CMK (cell line): Measurements from ENCODE around the gene NLN.
"Not testable (repeated sequence)": the region's sequence is repeated elsewhere in the genome, so short reads cannot be mapped to it uniquely, and the experiment has no call there.

Experiments used
- DNase-seq: peaks from one replicate; pipeline ENCODE4 v3.0.0-alpha.2; 2010; ENCODE audit warnings: low read depth

Gene NLN

DNA sequence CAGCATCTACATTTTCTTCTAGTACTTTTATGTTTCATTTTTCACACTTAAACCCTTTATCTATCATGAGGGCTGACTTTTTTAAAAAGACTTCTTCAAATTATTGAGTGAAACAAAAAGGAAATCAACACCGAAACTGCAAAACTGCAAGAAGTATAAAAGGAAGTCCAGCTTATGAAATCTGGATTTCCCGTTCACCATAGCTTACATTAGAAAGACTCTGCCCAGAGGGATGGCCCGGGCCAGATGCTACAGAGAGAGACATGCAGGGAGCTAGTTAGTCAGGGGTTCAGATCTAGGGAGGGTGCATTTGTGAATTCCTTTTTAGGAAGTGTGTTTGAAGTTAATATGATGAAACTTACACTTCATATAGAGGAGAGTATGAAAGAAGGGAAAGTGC is 10.0 kb downstream of the NLN start:
- not testable (repeated sequence) for DNase-seq

DNA sequence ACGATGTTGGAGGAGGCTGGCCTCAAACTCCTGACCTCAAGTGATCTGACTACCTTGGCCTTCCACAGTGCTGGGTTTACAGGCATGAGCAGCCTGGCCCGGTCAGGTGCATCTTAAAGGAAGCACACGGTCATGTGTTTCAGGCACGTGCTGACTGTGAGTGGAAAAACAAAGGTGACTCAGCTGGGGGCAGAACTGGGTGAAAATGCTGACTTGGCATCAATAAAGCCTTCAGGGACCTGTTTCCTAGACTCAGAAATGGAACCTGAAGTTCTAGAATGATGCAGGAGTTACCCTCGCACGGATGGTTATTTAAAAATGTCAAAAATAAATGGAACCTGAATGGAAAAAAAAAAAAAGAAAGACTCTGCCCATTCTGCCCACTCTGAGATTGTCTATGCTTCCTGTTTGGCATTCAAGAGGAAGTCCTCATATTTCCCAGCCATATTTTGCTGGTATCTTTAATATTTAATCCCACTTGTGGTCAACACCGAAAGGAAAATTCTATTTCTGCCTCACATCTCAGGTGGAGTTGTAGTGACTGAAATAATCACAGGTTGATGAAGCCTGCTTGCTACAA is 12.3 kb downstream of the NLN start:
- DNase-seq: not testable (repeated sequence)

DNA sequence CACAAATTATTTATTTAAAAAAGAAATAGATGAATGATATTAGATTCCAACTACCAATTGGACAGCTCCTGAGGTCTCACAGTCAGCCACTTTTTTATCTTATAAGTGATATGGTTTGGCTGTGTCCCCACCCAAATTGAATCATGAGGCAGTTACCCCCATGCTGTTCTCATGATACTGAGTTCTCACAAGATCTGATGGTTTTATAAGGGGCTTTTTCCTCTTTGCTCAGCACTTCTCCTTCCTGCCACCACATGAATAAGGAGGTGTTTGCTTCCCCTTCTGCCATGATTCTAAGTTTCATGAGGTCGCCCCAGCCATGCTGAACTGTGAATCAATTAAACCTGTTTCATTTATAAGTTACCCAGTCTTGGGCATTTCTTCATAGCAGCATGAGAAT is 12.9 kb downstream of the NLN start:
- no peak for DNase-seq

DNA sequence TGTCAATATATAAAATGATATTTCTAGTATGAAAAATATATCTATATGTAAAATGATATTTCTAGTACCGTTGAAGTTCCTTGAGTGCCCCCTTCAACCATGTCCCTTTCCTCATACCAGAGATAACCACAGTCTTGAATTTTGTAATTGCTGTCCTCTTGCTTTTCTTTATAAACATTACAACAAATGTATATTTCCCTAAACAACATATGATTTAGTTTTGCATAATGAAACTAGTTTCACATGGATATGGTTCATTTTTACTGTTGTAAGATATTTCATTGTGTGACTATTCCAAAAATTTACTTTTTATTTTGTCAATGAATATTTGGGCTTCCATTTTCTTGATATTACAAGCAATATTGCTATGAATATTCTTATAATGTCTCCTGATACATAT is 14.0 kb downstream of the NLN start:
- DNase-seq: no peak

- DNase-seq: no peak
Measured at GRCh38 chr5:65737842-65738241, 15.8 kb downstream of the NLN start.

- no peak for DNase-seq
Measured at GRCh38 chr5:65738305-65738704, 16.3 kb downstream of the NLN start.

GRCh38 chr5:65739162-65739561 is 17.2 kb downstream of the NLN start:
- no peak for DNase-seq

GRCh38 chr5:65742565-65743231 is 20.7 kb downstream of the NLN start:
- no peak for DNase-seq

- no peak for DNase-seq
Measured at GRCh38 chr5:65749221-65749844, 27.3 kb downstream of the NLN start.

DNA sequence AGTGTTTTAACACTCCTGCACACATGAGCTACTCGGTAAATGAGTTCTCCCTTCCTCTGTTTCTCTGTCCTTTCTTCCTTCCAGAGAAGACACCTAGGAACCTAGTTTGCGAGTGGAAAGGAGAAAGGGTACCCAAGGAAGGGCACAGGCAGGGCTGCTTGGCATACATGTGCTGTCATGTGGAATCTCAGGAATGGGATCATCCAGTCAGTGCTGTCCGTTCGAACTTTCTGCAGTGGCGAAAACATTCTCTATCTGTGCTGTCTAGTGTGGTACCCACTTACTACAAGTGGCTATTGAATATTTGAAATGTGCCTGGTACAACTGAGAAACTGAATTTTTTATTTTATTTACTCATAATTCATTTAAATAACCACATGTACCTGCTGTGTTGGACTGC is 28.0 kb downstream of the NLN start:
- DNase-seq: no peak

DNA sequence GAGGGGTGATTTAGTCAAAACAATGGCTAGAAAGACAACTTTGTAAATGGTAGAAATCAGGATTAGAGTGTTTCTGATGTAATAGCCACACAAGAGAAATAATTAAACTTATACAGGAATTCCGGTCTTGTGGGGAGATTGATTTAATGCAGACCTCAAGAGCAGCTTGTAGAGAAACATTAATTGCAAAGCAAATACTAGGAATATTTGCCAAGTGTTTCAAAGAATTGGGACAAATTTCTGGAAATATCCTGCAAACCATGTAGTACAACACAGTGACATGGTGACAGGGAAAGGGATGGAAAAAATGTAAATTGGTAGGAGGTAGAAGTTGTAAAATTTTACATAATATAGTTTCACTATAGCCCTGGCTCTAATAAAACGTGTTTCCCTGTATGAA is 28.9 kb downstream of the NLN start:
- no peak for DNase-seq

DNA sequence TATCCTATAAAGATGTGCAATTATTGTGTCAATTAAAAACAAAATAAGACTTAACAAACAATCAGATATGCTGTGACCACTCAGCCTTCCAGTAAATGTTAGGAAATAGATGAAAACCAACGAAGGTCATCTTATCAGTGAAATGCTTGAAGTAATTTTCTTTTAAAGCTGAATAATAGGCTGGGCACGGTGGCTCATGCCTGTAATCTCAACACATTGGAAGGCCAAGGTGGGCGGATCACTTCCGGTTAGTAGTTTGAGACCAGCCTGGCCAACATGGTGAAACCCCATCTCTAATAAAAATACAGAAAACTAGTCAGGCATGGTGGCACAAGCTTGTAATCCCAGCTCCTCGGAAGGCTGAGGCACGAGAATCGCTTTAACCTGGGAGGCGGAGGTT is 31.2 kb downstream of the NLN start:
- DNase-seq: no peak

- DNase-seq: no peak
Measured at GRCh38 chr5:65758546-65759144, 36.6 kb downstream of the NLN start.

DNA sequence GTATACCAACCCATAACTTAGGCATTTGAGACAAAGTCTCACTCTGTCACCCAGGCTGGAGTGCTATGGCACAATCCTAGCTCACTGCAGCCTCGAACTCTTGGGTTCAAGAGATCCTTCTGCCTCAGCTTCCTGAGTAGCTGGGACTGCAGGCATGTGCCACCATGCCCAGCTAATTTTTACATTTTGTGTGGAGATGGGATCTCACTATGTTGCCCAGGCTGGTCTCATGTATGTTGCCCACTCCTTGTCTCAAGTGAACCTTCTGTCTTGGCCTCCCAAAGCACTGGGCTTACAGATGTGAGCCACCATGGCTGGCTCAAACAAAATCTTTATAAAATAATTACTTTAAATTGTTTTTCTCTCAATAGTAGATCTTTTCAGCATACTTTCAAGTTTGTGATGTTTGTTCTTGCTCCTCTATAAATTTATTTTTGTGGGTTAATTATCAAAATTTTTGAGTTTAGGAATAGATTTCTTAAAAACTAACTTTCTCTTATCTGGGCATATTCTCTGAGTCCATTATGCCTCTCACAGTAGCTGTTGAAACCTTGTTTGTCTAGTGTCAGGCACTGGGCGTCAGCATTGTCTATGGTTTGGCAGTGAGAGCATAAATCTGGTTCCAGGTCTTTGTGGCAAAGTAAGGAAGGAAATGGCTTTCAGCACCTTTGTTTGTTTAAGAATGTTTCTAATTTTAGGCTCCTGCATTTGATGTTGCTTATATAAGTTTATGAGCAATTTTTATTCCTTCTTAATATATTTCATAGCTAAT is 38.7 kb downstream of the NLN start:
- DNase-seq: no peak

GRCh38 chr5:65762234-65762633 is 40.2 kb downstream of the NLN start:
- DNase-seq: no peak

DNA sequence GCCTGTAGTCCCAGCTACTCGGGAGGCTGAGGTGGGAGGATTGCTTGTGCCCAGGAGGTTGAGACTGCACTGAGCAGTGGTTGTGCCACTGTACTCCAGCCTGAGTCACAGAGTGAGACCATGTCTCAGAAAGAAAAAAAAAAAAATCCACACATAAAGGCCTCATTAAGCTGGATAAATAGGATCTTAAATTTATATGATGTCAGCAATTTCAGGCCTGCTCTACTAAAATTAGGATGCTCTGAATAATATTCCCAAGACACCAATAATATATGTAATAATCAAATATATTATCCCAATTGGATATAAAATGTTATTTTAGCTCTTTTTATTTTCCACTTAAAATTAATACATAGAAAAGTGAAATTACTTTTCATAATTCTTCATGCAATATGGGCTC is 43.6 kb downstream of the NLN start:
- DNase-seq: no peak

DNA sequence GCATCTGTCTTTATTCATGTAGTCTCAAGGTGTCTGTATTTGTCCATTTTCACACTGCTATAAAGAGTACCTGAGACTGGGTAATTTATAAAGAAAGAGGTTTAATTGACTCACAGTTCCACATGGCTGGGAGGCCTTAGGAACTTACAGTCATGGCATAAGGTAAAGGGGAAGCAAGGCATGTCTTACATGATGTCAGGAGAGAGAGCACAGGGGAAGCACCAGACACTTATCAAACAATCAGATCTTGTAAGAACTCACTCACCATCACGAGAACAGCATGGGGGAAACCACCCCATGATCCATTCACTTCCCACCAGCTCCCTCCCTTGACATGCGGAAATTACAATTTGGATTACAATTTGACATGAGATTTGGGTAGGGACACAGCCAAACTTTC is 44.2 kb downstream of the NLN start:
- DNase-seq: no peak

DNA sequence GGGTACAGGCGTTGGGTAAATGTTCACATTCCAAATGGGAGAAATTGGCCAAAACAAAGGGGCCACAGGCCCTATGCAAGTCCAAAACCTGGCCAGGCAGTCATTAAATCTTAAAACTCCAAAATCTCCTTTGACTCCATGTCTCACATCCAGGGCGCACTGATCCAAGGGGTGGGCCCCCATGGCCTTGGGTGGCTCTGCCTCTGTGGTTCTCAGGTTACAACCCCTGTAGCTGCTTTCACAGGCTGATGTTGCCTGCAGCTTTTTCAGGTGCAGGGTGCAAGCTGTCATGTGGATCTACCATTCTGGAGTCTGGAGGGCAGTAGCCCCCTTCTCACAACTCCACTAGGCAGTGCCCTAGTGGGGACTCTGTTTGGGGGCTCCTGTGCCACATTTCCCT is 44.8 kb downstream of the NLN start:
- DNase-seq: no peak

GRCh38 chr5:65767565-65767964 is 45.6 kb downstream of the NLN start:
- no peak for DNase-seq

DNA sequence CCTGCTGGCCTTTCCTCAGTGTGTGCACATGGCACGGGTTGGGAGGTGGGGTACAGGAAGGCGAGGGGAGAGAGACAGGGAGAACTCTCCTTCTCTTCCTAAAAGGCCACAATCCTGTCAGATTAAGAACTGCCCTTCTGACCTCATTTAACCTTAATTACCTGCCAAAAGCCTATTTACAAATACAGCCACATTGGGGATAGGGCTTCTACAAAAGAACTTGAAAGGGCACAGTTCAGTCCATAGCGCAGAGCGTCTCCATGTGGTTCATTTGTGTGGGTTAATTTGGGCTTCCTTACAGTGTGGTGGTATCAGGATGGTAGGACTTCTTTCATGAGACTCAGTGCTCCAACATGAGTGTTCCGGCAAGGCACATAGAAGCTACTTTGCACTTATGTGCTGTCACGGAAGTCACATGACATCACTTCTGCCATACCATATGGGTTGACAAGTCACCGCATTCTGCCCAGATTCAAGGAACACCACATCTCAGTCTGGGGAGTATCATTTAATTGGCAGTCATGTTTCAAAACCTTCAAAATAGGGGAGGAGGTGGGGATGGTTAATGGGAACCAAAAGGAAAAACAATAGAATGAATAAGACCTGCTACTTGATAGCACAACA is 46.8 kb downstream of the NLN start:
- DNase-seq: no peak

- no peak for DNase-seq
Measured at GRCh38 chr5:65769539-65769938, 47.5 kb downstream of the NLN start.

DNA sequence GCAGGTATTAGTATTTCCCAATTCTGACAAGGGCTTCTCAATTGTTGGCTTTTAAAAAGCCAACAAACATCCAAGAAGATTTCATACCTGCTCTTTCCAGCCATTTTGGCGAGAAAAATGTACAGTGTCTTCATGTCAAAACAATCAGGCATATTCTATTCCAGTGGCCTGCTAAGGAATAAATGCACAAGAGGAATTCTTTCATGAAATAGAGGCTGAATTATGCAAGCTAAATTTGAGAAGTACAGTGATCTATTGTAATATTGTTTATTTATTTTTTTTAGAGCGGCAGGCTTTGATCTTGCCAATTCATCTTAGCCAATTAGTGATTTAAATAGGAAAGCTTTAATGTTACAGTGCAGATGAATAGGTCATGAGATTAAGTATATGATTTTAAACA is 49.3 kb downstream of the NLN start:
- DNase-seq: no peak
